Ovary (tissue), 9 donors: ENCODE results near the gene FGF6. TPM values are rescaled to one million over a fixed set of nuclear protein-coding genes. Genes with fewer than 3 reads are reported as not detected.

ENCODE experiments used
- DNase-seq, 5 donors: peaks; one replicate each; pipeline ENCODE4 v3.0.0-alpha.2; 2019 to 2020
- H3K27ac ChIP-seq, 2 donors: fragments of 200-600 bp; one replicate each; pipeline versions ENCODE4 v1.5.1 to v1.8.0; 2019 to 2022
- H3K27me3 ChIP-seq: fragments of 200-600 bp; one replicate; pipeline ENCODE4 v1.8.0; 2022
- H3K36me3 ChIP-seq: fragments of 200-600 bp; sonication (generic); one replicate; pipeline ENCODE4 v1.5.1; 2019
- H3K4me1 ChIP-seq: one replicate; pipeline ENCODE4 v1.8.1; 2013; ENCODE audit warnings: mild to moderate bottlenecking, moderate library complexity; ENCODE audit not compliant: insufficient read depth
- H3K4me3 ChIP-seq: fragments of 200-600 bp; sonication (generic); one replicate; pipeline ENCODE4 v1.5.1; 2017
- H3K9me3 ChIP-seq, 2 donors: fragments of 200-600 bp in 1 of 2; sonication (generic) in 1 of 2; one replicate each; pipeline versions ENCODE4 v1.5.1 to v1.8.1; 2013 to 2019; ENCODE audit warnings: mild to moderate bottlenecking in 1 of 2, moderate library complexity in 1 of 2
- EP300 ChIP-seq: sonication (generic); formaldehyde crosslinking; IDR thresholded peaks from one replicate; pipeline ENCODE4 v1.6.1; 2017; ENCODE audit warnings: antibody characterized with exemption
- POLR2A ChIP-seq: fragments of 450-650 bp; IDR thresholded peaks from one replicate; pipeline ENCODE4 v1.6.1; 2017; ENCODE audit warnings: antibody characterized with exemption, mild to moderate bottlenecking, moderate library complexity
- WGBS, 3 donors: extraction: QIAGEN DNeasy Blood & Tissue Kit in 1 of 3; methylation state at CpG; one replicate each; pipeline versions ENCODE4 v1.1.5 to v1.1.7; 2013 to 2017; 5-methylcytosine and 5-hydroxymethylcytosine counted together
- intact Hi-C, 4 donors: fragments of 100-400 bp; cut with DNase I; formaldehyde crosslinking; loops; one replicate each; pipeline versions ENCODE4 v1.11.0 to v1.15.1; 2022 to 2023
- polyA plus RNA-seq, 2 donors: library from polyadenylated mRNA; stranded (reverse); fragments of 200-250 nt in 1 of 2; fragments of 350-450 nt in 1 of 2; fragmentation: Illumina TruSeq in 1 of 2; extraction: RNeasy Lipid Tissue Mini Kit (QIAGEN cat#74804) in 1 of 2; gene quantifications; one replicate each; pipeline ENCODE4 v1.2.3, GENCODE V29; 2013 to 2014
- total RNA-seq, 7 donors: library from RNA; depleted of rRNA in 2 of 7; stranded (reverse); fragments of >200 nt in 2 of 7; fragmentation: NEBNext Ultra II Directional in 3 of 7; extraction: Animal tissue kit (Norgen Biotek cat#: 25700) in 3 of 7; gene quantifications; one replicate each; pipeline versions ENCODE4 v1.1.0 to v1.2.4, GENCODE V29; 2016 to 2023
- TF ChIP-seq, protein P1 (sequence below), 3 donors: fragments of 450-650 bp in 2 of 3; fragments of 200-600 bp in 1 of 3; IDR thresholded peaks; one replicate each; pipeline versions ENCODE4 v1.5.1 to v1.8.0; 2016 to 2022; ENCODE audit warnings: antibody characterized with exemption in 3 of 3, mild to moderate bottlenecking in 1 of 3
- donor health status: DM: no; HTN: no; CAD: no; lungs with moderate emphysema.
- donor health status: DM: no; HTN: no; CAD: no.
- donor health status: Bipolar disorder and iron deficiency.
- donor health status: DM: yes; HTN: yes; CAD: no.
- donor health status: DM: no; HTN: no; CAD: no.
- donor health status: DM: yes; HTN: yes; CAD: no.

The FGF6 gene
- total and polyA plus RNA-seq, 9 donors, result not detected

DNA sequence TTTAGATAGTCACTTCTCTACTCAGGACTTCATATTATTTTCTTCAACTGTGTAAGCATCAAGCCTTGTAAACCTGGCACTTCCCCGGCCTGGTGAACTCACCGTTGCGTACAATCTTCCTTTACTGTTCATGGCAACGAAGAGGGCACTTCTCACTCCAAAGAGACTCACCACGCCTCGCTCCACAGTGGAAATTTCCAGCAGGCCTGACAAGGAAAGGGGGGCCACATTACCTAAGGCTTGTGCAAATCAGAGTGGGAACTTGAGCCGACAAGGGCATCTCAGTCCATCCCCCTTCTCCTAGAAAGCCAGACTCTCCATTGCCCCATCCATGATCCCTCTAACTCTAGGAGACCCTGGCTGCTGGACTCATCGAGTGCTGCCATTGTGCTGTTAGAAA is 1.6 kb downstream of the FGF6 start:
- Histone ChIP-seq H3K4me1 (no peaks in the 10 kb centered on the region), H3K9me3 (no peaks in the 10 kb centered on the region), H3K27ac (no peak overlapping the region), H3K4me3 (no peak overlapping the region), H3K36me3 (no peaks in the 10 kb centered on the region), H3K27me3 (no peaks in the 10 kb centered on the region)
- no peak for DNase-seq
- intact Hi-C loops, result no loop called here
- 87 to 92% (median 92%) methylated on average over 8 of the region's 8 CpGs for WGBS, 3 donors
- TF ChIP-seq EP300 (no peak), POLR2A (no peak)
- TF ChIP-seq, protein P1, sequence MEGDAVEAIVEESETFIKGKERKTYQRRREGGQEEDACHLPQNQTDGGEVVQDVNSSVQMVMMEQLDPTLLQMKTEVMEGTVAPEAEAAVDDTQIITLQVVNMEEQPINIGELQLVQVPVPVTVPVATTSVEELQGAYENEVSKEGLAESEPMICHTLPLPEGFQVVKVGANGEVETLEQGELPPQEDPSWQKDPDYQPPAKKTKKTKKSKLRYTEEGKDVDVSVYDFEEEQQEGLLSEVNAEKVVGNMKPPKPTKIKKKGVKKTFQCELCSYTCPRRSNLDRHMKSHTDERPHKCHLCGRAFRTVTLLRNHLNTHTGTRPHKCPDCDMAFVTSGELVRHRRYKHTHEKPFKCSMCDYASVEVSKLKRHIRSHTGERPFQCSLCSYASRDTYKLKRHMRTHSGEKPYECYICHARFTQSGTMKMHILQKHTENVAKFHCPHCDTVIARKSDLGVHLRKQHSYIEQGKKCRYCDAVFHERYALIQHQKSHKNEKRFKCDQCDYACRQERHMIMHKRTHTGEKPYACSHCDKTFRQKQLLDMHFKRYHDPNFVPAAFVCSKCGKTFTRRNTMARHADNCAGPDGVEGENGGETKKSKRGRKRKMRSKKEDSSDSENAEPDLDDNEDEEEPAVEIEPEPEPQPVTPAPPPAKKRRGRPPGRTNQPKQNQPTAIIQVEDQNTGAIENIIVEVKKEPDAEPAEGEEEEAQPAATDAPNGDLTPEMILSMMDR (IDR thresholded peaks at IDR 0.05), result no peak

DNA sequence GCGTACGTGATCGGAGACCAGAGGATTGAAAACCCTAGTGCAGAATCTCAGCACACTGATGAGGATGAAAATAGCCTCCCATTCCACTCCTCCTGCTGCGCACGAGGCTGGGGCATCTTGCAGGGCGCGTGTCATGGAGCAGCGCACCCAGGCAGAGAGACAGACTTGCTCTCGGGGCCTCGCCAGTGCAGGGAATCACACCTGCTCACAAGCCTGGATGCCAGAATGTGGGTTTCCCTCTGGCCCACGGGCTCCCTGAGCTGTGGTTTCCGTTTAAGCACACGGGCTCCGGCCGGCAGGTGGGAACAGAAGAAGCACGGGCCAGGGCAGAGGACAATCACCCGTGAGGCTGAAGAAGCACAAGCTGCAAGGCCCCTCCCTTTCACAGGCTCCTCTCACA is 2.0 kb downstream of the FGF6 start:
- Histone ChIP-seq H3K27ac (no peak overlapping the region), H3K36me3 (no peaks in the 10 kb centered on the region), H3K4me3 (no peak overlapping the region), H3K27me3 (no peaks in the 10 kb centered on the region), H3K4me1 (no peaks in the 10 kb centered on the region), H3K9me3 (no peaks in the 10 kb centered on the region)
- TF ChIP-seq, protein P1 (IDR thresholded peaks at IDR 0.05), result no peak
- TF ChIP-seq POLR2A (no peak), EP300 (no peak)
- no peak for DNase-seq
- WGBS, 3 donors, result 83 to 88% (median 88%) methylated on average over 17 of the region's 17 CpGs
- intact Hi-C loops, result no loop called here

DNA sequence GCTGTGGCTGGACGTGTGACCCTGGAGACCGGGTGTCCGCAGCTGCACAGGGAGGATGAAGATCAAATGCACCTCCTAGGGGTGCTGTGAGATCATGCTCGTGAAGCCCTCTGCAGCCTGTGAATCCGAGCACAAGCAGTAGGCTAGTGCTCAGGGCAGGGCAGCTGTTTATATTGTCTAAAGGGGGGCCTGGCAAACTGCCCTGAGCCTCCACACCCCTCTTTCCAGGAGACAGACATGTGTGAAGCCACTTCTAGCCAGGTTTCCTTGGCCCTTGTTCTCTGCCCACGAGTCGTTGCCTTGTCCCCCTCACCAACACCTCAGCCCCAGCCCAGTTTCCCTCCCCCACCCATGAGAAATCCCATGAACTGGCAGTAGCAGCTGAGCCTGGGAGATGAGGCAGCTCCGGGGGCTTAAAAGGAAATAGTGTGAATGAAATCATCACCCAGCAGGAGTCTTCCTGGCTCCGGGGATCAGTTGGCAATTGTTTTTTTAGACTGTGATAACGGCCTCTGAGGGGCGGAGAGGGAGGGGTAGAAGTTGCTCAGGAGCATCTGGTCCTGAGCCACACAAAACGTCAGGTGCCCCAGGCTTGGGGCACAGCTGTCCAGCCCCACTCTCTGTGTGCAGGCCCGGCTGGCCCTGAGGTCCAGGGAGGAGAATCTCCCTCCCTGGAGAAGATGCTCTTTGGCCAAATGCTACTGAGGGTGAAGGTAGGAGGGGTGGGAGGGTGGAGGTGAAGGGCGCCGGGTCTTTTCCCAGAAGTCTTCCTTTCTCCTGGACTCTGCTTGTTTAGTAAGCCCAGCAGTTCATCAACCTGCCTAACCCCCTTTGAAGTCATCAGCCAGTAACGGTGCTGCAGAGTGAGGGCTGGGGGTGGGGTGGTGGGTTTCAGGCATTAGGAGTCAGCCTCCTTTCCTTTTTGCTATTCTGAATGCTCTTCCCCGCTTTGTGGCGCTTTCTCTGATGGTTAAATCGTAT is 4.0 kb downstream of the FGF6 start:
- no peak for DNase-seq
- no peaks in the 10 kb centered on the region for H3K36me3 ChIP-seq
- H3K4me1 ChIP-seq, result no peaks in the 10 kb centered on the region
- WGBS, 3 donors, result 13 to 19% (median 14%) methylated on average over 19 of the region's 19 CpGs
- TF ChIP-seq EP300, result no peak
- TF ChIP-seq POLR2A, result no peak
- TF ChIP-seq, protein P1 (IDR thresholded peaks at IDR 0.05), result no peak
- intact Hi-C loops, result no loop called here
- no peaks in the 10 kb centered on the region for H3K9me3 ChIP-seq
- no peak overlapping the region for H3K27ac ChIP-seq
- H3K4me3 ChIP-seq, result no peak overlapping the region
- no peaks in the 10 kb centered on the region for H3K27me3 ChIP-seq

DNA sequence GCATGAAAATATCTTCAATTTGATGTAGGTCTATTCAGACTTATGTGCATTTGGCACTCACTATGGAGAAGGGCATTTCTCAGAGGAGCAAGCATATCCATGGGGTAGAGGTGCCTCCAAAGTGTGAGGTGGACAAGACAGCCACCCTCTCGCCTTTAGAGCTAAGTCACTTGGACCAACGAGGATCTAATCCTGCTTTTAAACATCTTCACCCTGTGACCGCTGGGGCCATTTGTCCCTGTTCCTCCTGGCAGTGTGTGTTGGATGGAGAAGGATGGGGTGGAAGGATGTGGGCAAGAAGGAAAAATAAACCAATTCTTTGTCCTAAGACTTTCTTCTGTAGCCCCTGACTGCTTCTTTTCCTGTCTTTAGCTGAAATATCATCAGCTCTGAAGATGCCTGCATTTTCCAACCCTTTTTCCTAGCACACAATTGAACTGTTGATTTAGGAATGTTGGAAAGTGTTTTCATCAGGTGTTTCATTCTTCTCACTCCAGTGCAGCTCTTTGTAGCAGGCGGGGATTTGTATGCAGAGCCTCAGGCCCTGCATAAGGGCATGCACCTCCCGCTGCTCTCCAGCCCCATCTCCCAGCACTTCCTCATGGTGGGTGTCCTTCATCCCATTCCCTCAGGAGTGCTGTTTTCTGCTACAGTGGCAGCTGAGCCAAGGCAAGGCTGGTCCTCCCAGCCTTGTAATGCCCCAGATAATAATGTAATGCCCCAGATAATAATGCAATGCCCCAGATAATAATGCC is 5.3 kb downstream of the FGF6 start:
- no peak for TF ChIP-seq POLR2A
- Histone ChIP-seq H3K9me3 (no peaks in the 10 kb centered on the region), H3K36me3 (no peaks in the 10 kb centered on the region), H3K27me3 (no peaks in the 10 kb centered on the region), H3K4me1 (no peaks in the 10 kb centered on the region), H3K4me3 (no peak overlapping the region), H3K27ac (no peak overlapping the region)
- intact Hi-C loops, result no loop called here
- DNase-seq, result no peak
- WGBS, 3 donors, result 72 to 81% (median 78%) methylated on average over 5 of the region's 5 CpGs
